GM23248 (cell line): ENCODE results near the gene FBXO27. TPM values are rescaled to one million over a fixed set of nuclear protein-coding genes. Genes with fewer than 3 reads are reported as not detected.
A peak's percentile ranks its signal among the peaks of the same experiment; 100 is the strongest.
"Not testable (repeated sequence)": the region's sequence is repeated elsewhere in the genome, so short reads cannot be mapped to it uniquely, and the experiment has no call there.

ENCODE experiments used
- DNase-seq: peaks from one replicate; pipeline ENCODE4 v3.0.0-alpha.2; 2015
- H2AFZ ChIP-seq: fragments of 200-600 bp; sonication (generic); 2 replicates; pipeline ENCODE4 v1.6.1; 2016; ENCODE audit warnings: antibody characterized with exemption
- H3F3A ChIP-seq: fragments of 200-600 bp; sonication (generic); 2 replicates; pipeline ENCODE4 v1.6.1; 2016; ENCODE audit warnings: mild to moderate bottlenecking, antibody characterized with exemption, mixed run types; ENCODE audit not compliant: insufficient read depth
- H3K27ac ChIP-seq: fragments of 200-600 bp; sonication (generic); 2 replicates; pipeline ENCODE4 v1.5.1; 2016; ENCODE audit warnings: mild to moderate bottlenecking
- H3K27me3 ChIP-seq: fragments of 200-600 bp; sonication (generic); replicated peaks from 2 replicates; pipeline ENCODE4 v1.6.1; 2016; ENCODE audit warnings: mild to moderate bottlenecking; ENCODE audit not compliant: insufficient read depth
- H3K36me3 ChIP-seq: fragments of 200-600 bp; sonication (generic); 2 replicates; pipeline ENCODE4 v1.6.1; 2016; ENCODE audit warnings: low read depth, mild to moderate bottlenecking
- H3K4me1 ChIP-seq: fragments of 200-600 bp; sonication (generic); 2 replicates; pipeline ENCODE4 v1.6.1; 2016; ENCODE audit warnings: mild to moderate bottlenecking; ENCODE audit not compliant: insufficient read depth
- H3K4me2 ChIP-seq: fragments of 200-600 bp; sonication (generic); one replicate; pipeline ENCODE4 v1.6.1; 2016; ENCODE audit warnings: mild to moderate bottlenecking; ENCODE audit not compliant: unreplicated experiment
- H3K4me3 ChIP-seq: fragments of 200-600 bp; sonication (generic); 2 replicates; pipeline ENCODE4 v1.5.1; 2016; ENCODE audit warnings: mild to moderate bottlenecking
- H3K79me2 ChIP-seq: fragments of 200-600 bp; sonication (generic); 2 replicates; pipeline ENCODE4 v1.6.1; 2016; ENCODE audit warnings: mild to moderate bottlenecking; ENCODE audit not compliant: insufficient read depth
- H3K9ac ChIP-seq: fragments of 200-600 bp; sonication (generic); 2 replicates; pipeline ENCODE4 v1.6.1; 2016; ENCODE audit warnings: mild to moderate bottlenecking
- H3K9me2 ChIP-seq: fragments of 200-600 bp; sonication (generic); 2 replicates; pipeline ENCODE4 v1.6.1; 2016; ENCODE audit warnings: mixed run types, mild to moderate bottlenecking, moderate library complexity; ENCODE audit not compliant: insufficient read depth
- H3K9me3 ChIP-seq: fragments of 200-600 bp; sonication (generic); one replicate; pipeline ENCODE4 v1.6.1; 2017; ENCODE audit warnings: low read depth
- H4K20me1 ChIP-seq: fragments of 200-600 bp; sonication (generic); 2 replicates; pipeline ENCODE4 v1.6.0; 2016; ENCODE audit not compliant: insufficient read depth
- EZH2 ChIP-seq: fragments of 200-600 bp; sonication (generic); IDR thresholded peaks from 2 replicates; pipeline ENCODE4 v1.6.1; 2018; ENCODE audit warnings: antibody characterized with exemption, mild to moderate bottlenecking; ENCODE audit not compliant: insufficient read depth, poor library complexity, severe bottlenecking
- EZH2phosphoT487 ChIP-seq: fragments of 200-600 bp; sonication (generic); IDR thresholded peaks from 2 replicates; pipeline ENCODE4 v1.6.1; 2018; ENCODE audit warnings: antibody characterized with exemption, moderate library complexity, mild to moderate bottlenecking, low read depth; ENCODE audit not compliant: insufficient read depth
- WGBS, 2 experiments: methylation state at CpG; one replicate each; pipeline ENCODE4 v1.1.6; 2015 to 2017; ENCODE audit warnings: low lambda C conversion rate in 2 of 2, low coverage in 1 of 2; ENCODE audit errors: missing lambda C conversion rate in 2 of 2; 5-methylcytosine and 5-hydroxymethylcytosine counted together
- in situ Hi-C: fragments of 300-500 bp; cut with MboI; formaldehyde crosslinking; loops from 2 replicates; pipeline ENCODE4 v1.15.0; 2020
- polyA plus RNA-seq: library from polyadenylated mRNA; unstranded; fragments of >200 nt; fragmentation: Nextera tagmentation; extraction: Ambion mirVana; gene quantifications from 2 replicates; pipeline ENCODE4 v1.2.1, GENCODE V29; 2016
- total RNA-seq: library from RNA; depleted of rRNA; stranded (reverse); fragments of >200 nt; shearing (Covaris generic); gene quantifications from 2 replicates; pipeline ENCODE4 v1.2.3, GENCODE V29; 2014

Gene FBXO27
- total and polyA plus RNA-seq, 2 experiments from 2014 or later, result 0.54 to 4.0 TPM

DNA sequence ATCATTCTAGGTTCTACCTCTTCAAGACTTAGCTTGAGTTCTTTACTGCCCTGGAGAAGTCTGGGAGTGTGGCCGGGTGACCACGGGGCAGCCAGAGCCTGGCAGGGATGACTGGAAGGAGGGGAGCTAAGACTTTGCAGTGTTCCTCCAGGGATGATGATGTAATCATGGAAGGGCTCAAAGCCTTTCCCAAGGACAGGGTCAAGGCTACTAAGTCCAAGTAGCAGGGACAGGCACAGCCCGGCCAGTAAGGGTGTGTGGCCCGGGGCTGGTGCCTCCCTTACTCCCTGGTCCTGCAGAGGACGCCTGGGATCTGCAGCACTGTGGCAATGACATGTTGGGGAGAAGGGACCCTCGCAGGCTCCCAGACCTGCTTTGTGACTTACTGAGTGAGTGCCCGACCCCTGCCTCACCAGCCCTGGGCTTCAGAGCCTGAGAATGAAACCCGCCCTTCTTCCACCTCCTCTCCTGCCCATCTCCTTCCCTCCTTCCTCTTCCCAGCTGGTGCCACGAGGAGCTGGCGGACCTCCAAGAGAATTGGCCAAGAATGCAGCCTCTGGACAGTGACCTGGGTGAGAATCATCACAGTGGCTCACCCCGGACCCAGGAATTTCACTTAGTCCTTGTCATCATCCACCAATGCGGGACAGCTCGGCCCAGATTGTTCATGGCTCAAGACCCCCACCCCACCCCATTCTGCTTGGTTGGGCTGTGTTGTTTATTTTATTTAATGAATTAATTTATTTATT, 41.2 kb downstream of the FBXO27 start:
- H3F3A ChIP-seq, result peaks cover 11% of the 10 kb centered on the region; the same call in 1 of the 2 replicates
- no peaks in the 10 kb centered on the region for H3K9me3 ChIP-seq
- peak; percentile 58 for DNase-seq
- TF ChIP-seq EZH2 (no peak), EZH2phosphoT487 (no peak)
- no peaks in the 10 kb centered on the region for H3K36me3 ChIP-seq
- no peaks in the 10 kb centered on the region for H3K27me3 ChIP-seq
- H3K4me3 ChIP-seq, result no peak overlapping the region
- in situ Hi-C loops, result no loop called here
- no peaks in the 10 kb centered on the region for H4K20me1 ChIP-seq
- no peak overlapping the region for H3K4me2 ChIP-seq
- H2AFZ ChIP-seq, result no peak overlapping the region
- peaks cover 11% of the 10 kb centered on the region for H3K4me1 ChIP-seq
- WGBS, 2 experiments, result 46 to 53% methylated on average over 12 to 13 of the region's 13 CpGs
- no peak overlapping the region for H3K27ac ChIP-seq
- H3K79me2 ChIP-seq, result no peaks in the 10 kb centered on the region
- H3K9ac ChIP-seq, result no peak overlapping the region
- no peaks in the 10 kb centered on the region for H3K9me2 ChIP-seq

DNA sequence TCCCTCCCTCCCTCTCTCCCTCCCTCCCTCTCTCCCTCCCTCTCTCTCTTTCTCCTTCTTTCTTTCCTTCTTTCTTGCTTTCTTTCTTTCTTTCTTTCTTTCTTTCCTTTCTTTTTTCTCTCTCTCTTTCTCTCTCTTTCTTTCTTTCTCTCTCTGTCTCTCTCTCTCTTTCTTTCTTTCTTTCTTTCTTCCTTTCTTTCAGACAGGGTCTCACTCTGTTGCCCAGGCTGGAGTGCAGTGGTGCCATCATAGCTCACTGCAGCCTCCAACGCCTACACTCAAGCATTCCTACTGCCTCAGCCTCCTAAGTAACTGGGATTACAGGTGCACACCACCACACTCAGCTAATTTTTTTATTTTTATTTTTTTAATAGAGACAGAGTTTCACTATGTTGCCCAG, 42.7 kb downstream of the FBXO27 start:
- H4K20me1 ChIP-seq, H2AFZ ChIP-seq, H3K36me3 ChIP-seq, H3K27me3 ChIP-seq, H3K9me3 ChIP-seq, H3K79me2 ChIP-seq, H3K4me2 ChIP-seq, H3K9me2 ChIP-seq, H3K27ac ChIP-seq, H3K9ac ChIP-seq, in situ Hi-C loops, H3K4me3 ChIP-seq, DNase-seq: not testable (repeated sequence)
- WGBS, 2 experiments, result 68 to 74% methylated on average over 1 of the region's 1 CpG
- peaks cover 11% of the 10 kb centered on the region; the same call in 1 of the 2 replicates for H3F3A ChIP-seq
- H3K4me1 ChIP-seq, result peaks cover 11% of the 10 kb centered on the region

DNA sequence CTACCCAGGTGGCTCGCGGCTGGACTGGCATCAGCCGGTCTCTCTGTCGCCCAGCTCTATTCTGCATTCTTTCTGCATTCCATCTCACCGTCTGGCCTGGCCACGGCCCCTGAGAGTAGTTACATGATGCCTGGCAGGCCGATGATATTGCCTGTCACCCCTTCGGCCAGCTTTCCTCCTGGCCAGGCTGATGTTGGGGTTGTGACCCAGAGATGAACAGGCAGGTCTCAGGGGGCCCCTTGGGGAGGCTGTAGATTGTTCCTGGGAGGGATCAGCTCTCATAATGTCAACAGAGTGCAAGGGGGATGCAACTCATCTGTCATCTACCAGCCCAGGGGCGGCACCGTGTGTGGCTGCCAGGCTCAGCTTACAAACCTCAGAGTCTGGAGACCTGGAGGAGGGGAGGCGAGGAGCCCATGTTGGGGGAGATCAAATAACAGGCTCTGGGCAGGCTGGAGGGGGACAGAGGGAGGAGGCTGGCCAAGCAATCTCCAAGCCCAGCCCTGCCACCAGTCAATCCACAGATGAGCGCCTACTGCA, 43.2 kb downstream of the FBXO27 start:
- no peaks in the 10 kb centered on the region for H3K9me2 ChIP-seq
- H3K9ac ChIP-seq, result no peak overlapping the region
- H3K4me3 ChIP-seq, result no peak overlapping the region
- no peak overlapping the region for H3K27ac ChIP-seq
- peaks cover 11% of the 10 kb centered on the region for H3K4me1 ChIP-seq
- peaks cover 11% of the 10 kb centered on the region; the same call in 1 of the 2 replicates for H3F3A ChIP-seq
- DNase-seq, result peak; percentile 27
- no peaks in the 10 kb centered on the region for H3K27me3 ChIP-seq
- no peak overlapping the region for H3K4me2 ChIP-seq
- no peaks in the 10 kb centered on the region for H3K79me2 ChIP-seq
- WGBS, 2 experiments, result 15 to 24% methylated on average over 11 to 12 of the region's 12 CpGs
- no peaks in the 10 kb centered on the region for H3K9me3 ChIP-seq
- no peaks in the 10 kb centered on the region for H4K20me1 ChIP-seq
- in situ Hi-C loops, result no loop called here
- H3K36me3 ChIP-seq, result no peaks in the 10 kb centered on the region
- no peak overlapping the region for H2AFZ ChIP-seq
- TF ChIP-seq EZH2phosphoT487 (no peak), EZH2 (no peak)

DNA sequence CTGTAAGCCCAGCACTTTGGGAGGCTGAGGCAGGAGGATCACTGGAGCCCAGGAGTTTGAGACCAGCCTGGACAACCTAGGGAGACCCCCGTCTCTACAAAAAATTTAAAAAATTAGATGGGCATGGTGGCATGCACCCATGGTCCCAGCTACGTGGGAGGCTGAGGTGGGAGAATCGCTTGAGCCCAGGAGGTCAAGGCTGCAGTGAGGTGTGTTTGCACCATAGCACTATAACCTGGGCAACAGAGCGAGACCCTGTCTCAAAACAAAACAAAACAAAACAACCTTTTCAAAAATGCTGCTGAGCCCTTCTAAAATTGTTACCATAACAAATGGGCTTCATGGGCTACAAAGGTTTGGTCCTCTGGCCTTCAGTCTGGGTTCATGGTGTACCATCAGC, 43.7 kb downstream of the FBXO27 start:
- DNase-seq, H3K9ac ChIP-seq, in situ Hi-C loops, H3K27me3 ChIP-seq, H3K9me3 ChIP-seq, H3K36me3 ChIP-seq, H3K9me2 ChIP-seq, H3K27ac ChIP-seq, H3K79me2 ChIP-seq, H3K4me3 ChIP-seq, H3K4me2 ChIP-seq, H2AFZ ChIP-seq, H4K20me1 ChIP-seq, H3F3A ChIP-seq: not testable (repeated sequence)
- peaks cover 11% of the 10 kb centered on the region for H3K4me1 ChIP-seq
- 74 to 79% methylated on average over 4 of the region's 4 CpGs for WGBS, 2 experiments

DNA sequence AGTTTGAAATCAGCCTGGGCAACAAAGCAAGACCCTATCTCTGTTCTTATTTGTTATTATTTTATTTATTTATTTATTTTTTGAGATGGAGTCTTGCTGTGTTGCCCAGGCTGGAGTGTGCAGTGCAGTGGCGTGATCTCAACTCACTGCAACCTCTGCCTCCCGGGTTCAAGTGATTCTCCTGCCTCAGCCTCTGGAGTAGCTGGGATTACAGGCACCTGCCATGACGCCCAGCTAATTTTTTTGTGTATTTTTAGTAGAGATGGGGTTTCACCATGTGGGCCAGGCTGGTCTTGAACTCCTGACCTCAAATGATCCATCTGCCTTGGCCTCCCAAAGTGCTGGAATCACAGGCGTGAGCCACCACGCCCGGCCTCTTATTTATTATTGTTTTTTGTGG, 44.6 kb downstream of the FBXO27 start:
- H3F3A ChIP-seq, H3K4me1 ChIP-seq, H3K79me2 ChIP-seq, H3K9me2 ChIP-seq, H2AFZ ChIP-seq, H3K4me3 ChIP-seq, in situ Hi-C loops, H3K9ac ChIP-seq, DNase-seq, H3K4me2 ChIP-seq, H3K36me3 ChIP-seq, H3K27ac ChIP-seq, H4K20me1 ChIP-seq, H3K9me3 ChIP-seq, H3K27me3 ChIP-seq: not testable (repeated sequence)
- WGBS, 2 experiments, result 82% methylated on average over 6 of the region's 6 CpGs
